NOMO-1 treated with dmso at 0.1 percent for 144 hours (cell line): Measurements from ENCODE around the gene DNAH8.

Experiments
- DNase-seq: peaks from one replicate; lab custom pipeline; 2025; ENCODE audit not compliant: unreplicated experiment; lab: John Stamatoyannopoulos, UW

The DNAH8 gene

GRCh38 chr6:39048481-39049399 lies 333.6 kb downstream of the DNAH8 start, which contains the start of gene GLP1R:
TSS of gene GLP1R (plus strand) at chr6:39048781. CDS start at chr6:39048841, 60 bp downstream.
- DNase-seq, result no peak

- no peak for DNase-seq
Observed at GRCh38 chr6:39049575-39050283, 334.6 kb downstream of the DNAH8 start.

- no peak for DNase-seq
Observed at GRCh38 chr6:39050453-39051112, 335.5 kb downstream of the DNAH8 start.

- DNase-seq, result no peak
Observed at GRCh38 chr6:39051399-39052122, 336.4 kb downstream of the DNAH8 start.

- no peak for DNase-seq
Observed at GRCh38 chr6:39053016-39053624, 338.0 kb downstream of the DNAH8 start.

GRCh38 chr6:39053854-39054576 lies 338.9 kb downstream of the DNAH8 start:
- no peak for DNase-seq

- DNase-seq, result no peak
Observed at GRCh38 chr6:39054577-39055142, 339.5 kb downstream of the DNAH8 start.

GRCh38 chr6:39055661-39056060 lies 340.6 kb downstream of the DNAH8 start:
- no peak for DNase-seq

GRCh38 chr6:39056191-39056590 lies 341.1 kb downstream of the DNAH8 start:
- DNase-seq, result no peak

GRCh38 chr6:39056681-39057080 lies 341.6 kb downstream of the DNAH8 start:
- no peak for DNase-seq

- no peak for DNase-seq
Observed at GRCh38 chr6:39057251-39058155, 342.4 kb downstream of the DNAH8 start.

GRCh38 chr6:39058471-39059147 lies 343.5 kb downstream of the DNAH8 start:
- no peak for DNase-seq

GRCh38 chr6:39059496-39060310 lies 344.6 kb downstream of the DNAH8 start:
- no peak for DNase-seq

- no peak for DNase-seq
Observed at GRCh38 chr6:39060467-39061160, 345.5 kb downstream of the DNAH8 start.

- no peak for DNase-seq
Observed at GRCh38 chr6:39061182-39061581, 346.1 kb downstream of the DNAH8 start.

GRCh38 chr6:39061588-39061987 lies 346.5 kb downstream of the DNAH8 start:
- no peak for DNase-seq
